Anterior cingulate cortex (tissue), 58 donors: Measurements from ENCODE around the gene DDX43.
"Not testable (repeated sequence)": the region's sequence is repeated elsewhere in the genome, so short reads cannot be mapped to it uniquely, and the experiment has no call there.

Source experiments
- DNase-seq, 58 donors: peaks; one replicate each; lab custom pipeline; 2025; lab: John Stamatoyannopoulos, UW

Gene DDX43

GRCh38 chr6:73394577-73395354 lies at the start of gene DDX43:
Gene DDX43, plus strand, starts transcription at chr6:73394828. Its CDS starts 78 bp downstream, at chr6:73394906.
- peak in 12 of 58 donors; percentile 1 to 36 (median 6) for DNase-seq

- DNase-seq: no peak
Observed at GRCh38 chr6:73348550-73349204, 46.0 kb upstream of the DDX43 start.

GRCh38 chr6:73349311-73349710 lies 45.3 kb upstream of the DDX43 start:
- no peak for DNase-seq

- no peak for DNase-seq
Observed at GRCh38 chr6:73353636-73354593, 40.7 kb upstream of the DDX43 start, which contains the start of gene DPPA5. Gene DPPA5, minus strand, starts transcription at chr6:73354276. Its CDS starts 51 bp downstream, at chr6:73354225.

GRCh38 chr6:73362358-73362757 lies 32.3 kb upstream of the DDX43 start, which contains the start of gene KHDC3L:
Gene KHDC3L, plus strand, starts transcription at chr6:73362658. Its CDS starts 72 bp downstream, at chr6:73362730.
- DNase-seq: no peak

GRCh38 chr6:73362869-73363536 lies 31.6 kb upstream of the DDX43 start:
- DNase-seq: no peak

- no peak for DNase-seq
Observed at GRCh38 chr6:73363537-73363875, 31.1 kb upstream of the DDX43 start.

GRCh38 chr6:73364121-73364520 lies 30.5 kb upstream of the DDX43 start:
- no peak for DNase-seq

GRCh38 chr6:73364549-73364948 lies 30.1 kb upstream of the DDX43 start:
- DNase-seq: no peak

- no peak for DNase-seq
Observed at GRCh38 chr6:73367761-73368355, 26.8 kb upstream of the DDX43 start.

GRCh38 chr6:73368675-73369074 lies 26.0 kb upstream of the DDX43 start:
- no peak for DNase-seq

- no peak for DNase-seq
Observed at GRCh38 chr6:73369157-73369556, 25.5 kb upstream of the DDX43 start.

- DNase-seq: no peak
Observed at GRCh38 chr6:73369563-73369962, 25.1 kb upstream of the DDX43 start, which contains the start of gene OOEP. Gene OOEP, minus strand, starts transcription at chr6:73369897. Its CDS starts 105 bp downstream, at chr6:73369792.

- DNase-seq: no peak
Observed at GRCh38 chr6:73371984-73372383, 22.6 kb upstream of the DDX43 start.

- peak in 13 of 58 donors; percentile 3 to 26 (median 13) for DNase-seq
Observed at GRCh38 chr6:73372516-73372915, 22.1 kb upstream of the DDX43 start.

GRCh38 chr6:73375216-73375615 lies 19.4 kb upstream of the DDX43 start:
- DNase-seq: no peak

GRCh38 chr6:73377225-73377624 lies 17.4 kb upstream of the DDX43 start:
- DNase-seq: no peak

GRCh38 chr6:73381531-73381930 lies 13.1 kb upstream of the DDX43 start:
- DNase-seq: not testable (repeated sequence)

GRCh38 chr6:73382462-73383113 lies 12.0 kb upstream of the DDX43 start:
- DNase-seq: no peak
